Panc1 (cell line): ENCODE measurements around the gene FAR1. TPM values are rescaled to one million over a fixed set of nuclear protein-coding genes. Genes with fewer than 3 reads are reported as not detected.

ENCODE experiments used
- ATAC-seq: fragments of 200-7000 bp; cut with Tn5 transposase; 2 replicates; pipeline ENCODE4 v1.9.1; 2020; ENCODE audit warnings: mild to moderate bottlenecking, moderate library complexity
- BruUV-seq: library from RNA; stranded (reverse); fragments of 400-500 nt; replicated peaks from 2 replicates; lab custom pipeline; 2021; lab: Mats Ljungman, UMichigan
- CTCF ChIA-PET: fragments of 300-600 bp; sonication (Branson Sonifier 250); formaldehyde crosslinking; loops from one replicate; lab custom pipeline; 2022; ENCODE audit warnings: antibody characterized with exemption; lab: Charles Lee
- POLR2A ChIA-PET: fragments of 300-600 bp; sonication (Branson Sonifier 250); formaldehyde crosslinking; loops from one replicate; lab custom pipeline; 2022; ENCODE audit warnings: antibody characterized with exemption; lab: Charles Lee
- DNase-seq: peaks from one replicate; pipeline ENCODE4 v3.0.0-alpha.2; 2010; ENCODE audit warnings: low read depth, low spot score
- H3K27ac ChIP-seq: 2 replicates; pipeline ENCODE4 v1.5.1; 2011; ENCODE audit warnings: mild to moderate bottlenecking, low read length, inconsistent platforms
- H3K27me3 ChIP-seq: fragments of 200-500 bp; sonication (Bioruptor generic); 2 replicates; pipeline ENCODE4 v1.6.0; 2014; ENCODE audit warnings: low read length, inconsistent platforms; ENCODE audit not compliant: control insufficient read depth, insufficient read depth
- H3K36me3 ChIP-seq: fragments of 200-500 bp; sonication (Bioruptor generic); 2 replicates; pipeline ENCODE4 v1.5.1; 2014; ENCODE audit warnings: inconsistent platforms, mild to moderate bottlenecking, low read length, moderate library complexity; ENCODE audit not compliant: control insufficient read depth, insufficient read depth
- H3K4me1 ChIP-seq: 2 replicates; pipeline ENCODE4 v1.5.1; 2011; ENCODE audit warnings: inconsistent platforms, mild to moderate bottlenecking, low read length, moderate library complexity; ENCODE audit not compliant: control insufficient read depth, insufficient read depth
- H3K4me3 ChIP-seq, 2 experiments: 2 replicates each; pipeline ENCODE4 v1.5.1; 2011 to 2012; ENCODE audit warnings: low read depth in 2 of 2, low read length in 2 of 2, mild to moderate bottlenecking in 2 of 2, inconsistent platforms in 1 of 2, moderate library complexity in 1 of 2
- H3K9me3 ChIP-seq: fragments of 200-500 bp; sonication (Bioruptor generic); 2 replicates; pipeline ENCODE4 v1.5.1; 2014; ENCODE audit warnings: low read depth, mild to moderate bottlenecking, inconsistent platforms, low read length, moderate library complexity; ENCODE audit not compliant: control insufficient read depth, insufficient read depth
- POLR2AphosphoS5 ChIP-seq: IDR thresholded peaks from 2 replicates; pipeline ENCODE4 v1.6.1; 2012; ENCODE audit warnings: mild to moderate bottlenecking, low read depth, low read length, moderate library complexity
- SIN3A ChIP-seq: IDR thresholded peaks from 2 replicates; pipeline ENCODE4 v1.6.1; 2012; ENCODE audit warnings: low read depth, mild to moderate bottlenecking, low read length, moderate library complexity, borderline replicate concordance; ENCODE audit not compliant: insufficient read depth
- TCF7L2 ChIP-seq: IDR thresholded peaks from 2 replicates; pipeline ENCODE4 v1.6.1; 2011; ENCODE audit warnings: mild to moderate bottlenecking, low read depth, low read length, inconsistent platforms
- in situ Hi-C: cut with HindIII; loops from 2 replicates; pipeline ENCODE4 v1.10.0; 2016; ENCODE audit warnings: low sequenced_read_pairs, low pct_unique_long_range_greater_than_20kb
- intact Hi-C: fragments of 100-400 bp; cut with micrococcal nuclease; formaldehyde crosslinking; loops from one replicate; pipeline ENCODE4 v1.10.0; 2022; ENCODE audit not compliant: unreplicated experiment
- total RNA-seq: library from RNA; stranded (reverse); gene quantifications from one replicate; pipeline ENCODE4 v1.2.1, GENCODE V29; 2021; ENCODE audit not compliant: unreplicated experiment
- TF ChIP-seq, protein P1 (sequence below), 2 experiments: IDR thresholded peaks; 2 replicates each; pipeline ENCODE4 v1.6.1; 2011 to 2012; ENCODE audit warnings: low read depth in 2 of 2, control low read depth in 1 of 2, low read length in 1 of 2, mild to moderate bottlenecking in 1 of 2, moderate library complexity in 1 of 2; ENCODE audit not compliant: insufficient read depth in 1 of 2
- TF ChIP-seq, protein P2 (sequence below): fragments of 450-650 bp; IDR thresholded peaks from 2 replicates; pipeline ENCODE4 v1.5.1; 2017; ENCODE audit warnings: mild to moderate bottlenecking

Gene FAR1
- total RNA-seq, 1 experiment from 2014 or later, result 60.4 TPM

DNA sequence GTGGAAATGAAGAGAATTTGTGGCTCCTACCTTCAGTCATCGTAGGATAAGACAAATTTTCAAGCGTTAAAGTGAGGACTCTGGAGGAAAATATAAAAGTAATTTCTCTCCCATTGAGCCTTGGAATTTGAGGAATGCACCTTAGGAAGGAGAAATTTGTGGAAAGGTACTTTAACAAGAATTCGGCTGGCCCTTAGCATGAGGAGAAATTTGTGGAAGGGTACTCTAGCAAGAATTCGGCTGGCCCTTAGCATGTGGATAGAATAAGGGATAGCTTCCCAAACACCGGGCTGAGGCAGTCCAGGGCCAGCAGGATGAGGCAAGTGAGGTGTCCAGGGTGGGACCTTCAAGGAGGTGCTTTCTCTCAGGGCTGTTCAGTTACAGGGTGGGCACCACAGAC, 33.2 kb upstream of the FAR1 start:
- intact Hi-C loops (no loop called here), in situ Hi-C loops (no loop called here)
- H3K4me1 ChIP-seq, result no peaks in the 10 kb centered on the region
- no peaks in the 10 kb centered on the region for H3K36me3 ChIP-seq
- ChIA-PET CTCF (no interaction called here), POLR2A (no interaction called here)
- ATAC-seq (no peak), DNase-seq (no peak)
- no TSS peak for BruUV-seq
- H3K27me3 ChIP-seq, result peaks cover 4% of the 10 kb centered on the region
- H3K9me3 ChIP-seq, result no peaks in the 10 kb centered on the region
- H3K4me3 ChIP-seq, result no peak overlapping the region
- TF ChIP-seq, protein P1, sequence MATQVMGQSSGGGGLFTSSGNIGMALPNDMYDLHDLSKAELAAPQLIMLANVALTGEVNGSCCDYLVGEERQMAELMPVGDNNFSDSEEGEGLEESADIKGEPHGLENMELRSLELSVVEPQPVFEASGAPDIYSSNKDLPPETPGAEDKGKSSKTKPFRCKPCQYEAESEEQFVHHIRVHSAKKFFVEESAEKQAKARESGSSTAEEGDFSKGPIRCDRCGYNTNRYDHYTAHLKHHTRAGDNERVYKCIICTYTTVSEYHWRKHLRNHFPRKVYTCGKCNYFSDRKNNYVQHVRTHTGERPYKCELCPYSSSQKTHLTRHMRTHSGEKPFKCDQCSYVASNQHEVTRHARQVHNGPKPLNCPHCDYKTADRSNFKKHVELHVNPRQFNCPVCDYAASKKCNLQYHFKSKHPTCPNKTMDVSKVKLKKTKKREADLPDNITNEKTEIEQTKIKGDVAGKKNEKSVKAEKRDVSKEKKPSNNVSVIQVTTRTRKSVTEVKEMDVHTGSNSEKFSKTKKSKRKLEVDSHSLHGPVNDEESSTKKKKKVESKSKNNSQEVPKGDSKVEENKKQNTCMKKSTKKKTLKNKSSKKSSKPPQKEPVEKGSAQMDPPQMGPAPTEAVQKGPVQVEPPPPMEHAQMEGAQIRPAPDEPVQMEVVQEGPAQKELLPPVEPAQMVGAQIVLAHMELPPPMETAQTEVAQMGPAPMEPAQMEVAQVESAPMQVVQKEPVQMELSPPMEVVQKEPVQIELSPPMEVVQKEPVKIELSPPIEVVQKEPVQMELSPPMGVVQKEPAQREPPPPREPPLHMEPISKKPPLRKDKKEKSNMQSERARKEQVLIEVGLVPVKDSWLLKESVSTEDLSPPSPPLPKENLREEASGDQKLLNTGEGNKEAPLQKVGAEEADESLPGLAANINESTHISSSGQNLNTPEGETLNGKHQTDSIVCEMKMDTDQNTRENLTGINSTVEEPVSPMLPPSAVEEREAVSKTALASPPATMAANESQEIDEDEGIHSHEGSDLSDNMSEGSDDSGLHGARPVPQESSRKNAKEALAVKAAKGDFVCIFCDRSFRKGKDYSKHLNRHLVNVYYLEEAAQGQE (IDR thresholded peaks at IDR 0.05; ENCODE audit: insufficient read depth in 1 of 2, low read depth in 2 of 2, low read length in 1 of 2), result no peak
- TF ChIP-seq, protein P2, sequence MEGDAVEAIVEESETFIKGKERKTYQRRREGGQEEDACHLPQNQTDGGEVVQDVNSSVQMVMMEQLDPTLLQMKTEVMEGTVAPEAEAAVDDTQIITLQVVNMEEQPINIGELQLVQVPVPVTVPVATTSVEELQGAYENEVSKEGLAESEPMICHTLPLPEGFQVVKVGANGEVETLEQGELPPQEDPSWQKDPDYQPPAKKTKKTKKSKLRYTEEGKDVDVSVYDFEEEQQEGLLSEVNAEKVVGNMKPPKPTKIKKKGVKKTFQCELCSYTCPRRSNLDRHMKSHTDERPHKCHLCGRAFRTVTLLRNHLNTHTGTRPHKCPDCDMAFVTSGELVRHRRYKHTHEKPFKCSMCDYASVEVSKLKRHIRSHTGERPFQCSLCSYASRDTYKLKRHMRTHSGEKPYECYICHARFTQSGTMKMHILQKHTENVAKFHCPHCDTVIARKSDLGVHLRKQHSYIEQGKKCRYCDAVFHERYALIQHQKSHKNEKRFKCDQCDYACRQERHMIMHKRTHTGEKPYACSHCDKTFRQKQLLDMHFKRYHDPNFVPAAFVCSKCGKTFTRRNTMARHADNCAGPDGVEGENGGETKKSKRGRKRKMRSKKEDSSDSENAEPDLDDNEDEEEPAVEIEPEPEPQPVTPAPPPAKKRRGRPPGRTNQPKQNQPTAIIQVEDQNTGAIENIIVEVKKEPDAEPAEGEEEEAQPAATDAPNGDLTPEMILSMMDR, result no peak
- TF ChIP-seq TCF7L2 (no peak), SIN3A (no peak), POLR2AphosphoS5 (no peak)
- H3K27ac ChIP-seq, result no peak overlapping the region

DNA sequence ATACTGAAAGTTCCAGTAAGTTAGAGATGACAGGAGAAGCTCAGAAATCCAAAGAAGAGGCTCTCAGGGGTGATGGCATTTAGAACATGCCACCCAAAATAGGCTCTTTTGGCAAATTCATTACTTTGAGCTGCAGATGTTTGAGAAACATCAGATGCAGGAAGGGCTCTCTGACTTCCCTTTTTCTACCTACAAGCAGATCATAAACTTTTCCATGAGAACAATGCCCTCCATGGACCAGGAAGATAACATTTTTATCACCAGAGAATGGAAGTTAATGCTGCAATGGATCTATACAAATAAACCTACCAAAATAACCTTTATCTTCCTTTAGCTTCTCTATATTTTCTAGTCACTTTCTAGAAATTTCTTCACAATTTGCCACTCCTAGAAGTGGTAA, 32.7 kb upstream of the FAR1 start:
- Histone ChIP-seq H3K4me3 (no peak overlapping the region), H3K36me3 (no peaks in the 10 kb centered on the region), H3K4me1 (no peaks in the 10 kb centered on the region), H3K27me3 (peaks cover 4% of the 10 kb centered on the region), H3K9me3 (no peaks in the 10 kb centered on the region), H3K27ac (no peak overlapping the region)
- ChIA-PET POLR2A (no interaction called here), CTCF (no interaction called here)
- TF ChIP-seq, protein P2, result no peak
- TF ChIP-seq, protein P1 (IDR thresholded peaks at IDR 0.05; ENCODE audit: insufficient read depth in 1 of 2, low read depth in 2 of 2, low read length in 1 of 2), result no peak
- TF ChIP-seq SIN3A (no peak), TCF7L2 (no peak), POLR2AphosphoS5 (no peak)
- DNase-seq, result no peak
- BruUV-seq, result no TSS peak
- no peak for ATAC-seq
- intact Hi-C loops (no loop called here), in situ Hi-C loops (no loop called here)
